Epithelial cell of prostate (primary cell): ENCODE data around the gene UNC5B.

Source experiments
- DNase-seq: peaks from one replicate; pipeline ENCODE4 v3.0.0-alpha.2; 2011; ENCODE audit warnings: low read depth, low spot score
- H3K27ac ChIP-seq: fragments of 450-650 bp; 2 replicates; pipeline ENCODE4 v1.5.1; 2017; ENCODE audit warnings: mild to moderate bottlenecking

Gene UNC5B

GRCh38 chr10:71277914-71278665, 65.7 kb downstream of the UNC5B start:
- no peak overlapping the region for H3K27ac ChIP-seq
- no peak for DNase-seq

GRCh38 chr10:71278691-71279588, 66.6 kb downstream of the UNC5B start:
- no peak overlapping the region for H3K27ac ChIP-seq
- DNase-seq = no peak

DNA sequence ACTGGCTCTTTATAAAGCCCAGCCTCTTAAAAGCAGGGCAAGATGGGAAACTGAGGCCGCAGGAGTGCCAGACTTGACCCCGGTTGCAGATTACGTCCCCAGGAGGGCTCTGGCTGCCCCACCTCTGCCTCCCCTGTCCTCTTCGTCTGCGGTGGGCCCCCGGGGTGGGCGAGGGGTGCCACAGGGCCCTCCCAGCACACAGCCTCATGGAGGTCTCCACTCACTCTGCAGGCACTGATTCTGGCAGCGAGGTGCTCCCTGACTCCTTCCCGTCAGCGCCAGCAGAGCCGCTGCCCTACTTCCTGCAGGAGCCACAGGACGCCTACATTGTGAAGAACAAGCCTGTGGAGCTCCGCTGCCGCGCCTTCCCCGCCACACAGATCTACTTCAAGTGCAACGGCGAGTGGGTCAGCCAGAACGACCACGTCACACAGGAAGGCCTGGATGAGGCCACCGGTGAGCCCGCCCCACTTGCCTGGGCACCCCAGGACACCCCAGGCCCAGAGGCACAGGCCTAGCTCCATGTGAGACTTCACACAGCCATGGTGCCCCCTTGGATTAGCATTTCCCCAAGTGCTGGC, 67.3 kb downstream of the UNC5B start:
- no peak for DNase-seq

GRCh38 chr10:71280216-71280615, 67.8 kb downstream of the UNC5B start:
- DNase-seq = no peak
- H3K27ac ChIP-seq = no peak overlapping the region

More for the DNA sequence above, 67.3 kb downstream of the UNC5B start:
- H3K27ac ChIP-seq = no peak overlapping the region

DNA sequence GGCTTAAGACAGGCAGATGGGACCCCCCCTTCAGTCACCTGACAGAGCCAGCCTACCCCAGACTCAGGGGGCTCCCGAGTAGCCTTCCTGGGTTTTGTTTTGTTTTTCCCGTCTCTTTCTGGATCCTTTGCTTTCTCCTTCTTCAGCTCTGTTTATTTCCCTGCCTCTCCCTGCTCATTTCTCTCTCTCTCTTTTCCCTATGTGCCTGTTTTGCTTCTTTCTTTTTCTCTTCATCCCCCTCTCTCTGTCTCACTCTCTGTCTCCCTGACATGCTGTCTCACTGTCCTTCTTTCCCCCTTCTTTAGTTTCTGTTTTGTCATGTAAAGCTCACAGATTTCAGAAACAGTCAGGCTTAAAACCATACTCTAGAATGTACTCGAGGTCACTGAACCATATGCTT, 68.5 kb downstream of the UNC5B start:
- no peak overlapping the region for H3K27ac ChIP-seq
- DNase-seq = no peak

DNA sequence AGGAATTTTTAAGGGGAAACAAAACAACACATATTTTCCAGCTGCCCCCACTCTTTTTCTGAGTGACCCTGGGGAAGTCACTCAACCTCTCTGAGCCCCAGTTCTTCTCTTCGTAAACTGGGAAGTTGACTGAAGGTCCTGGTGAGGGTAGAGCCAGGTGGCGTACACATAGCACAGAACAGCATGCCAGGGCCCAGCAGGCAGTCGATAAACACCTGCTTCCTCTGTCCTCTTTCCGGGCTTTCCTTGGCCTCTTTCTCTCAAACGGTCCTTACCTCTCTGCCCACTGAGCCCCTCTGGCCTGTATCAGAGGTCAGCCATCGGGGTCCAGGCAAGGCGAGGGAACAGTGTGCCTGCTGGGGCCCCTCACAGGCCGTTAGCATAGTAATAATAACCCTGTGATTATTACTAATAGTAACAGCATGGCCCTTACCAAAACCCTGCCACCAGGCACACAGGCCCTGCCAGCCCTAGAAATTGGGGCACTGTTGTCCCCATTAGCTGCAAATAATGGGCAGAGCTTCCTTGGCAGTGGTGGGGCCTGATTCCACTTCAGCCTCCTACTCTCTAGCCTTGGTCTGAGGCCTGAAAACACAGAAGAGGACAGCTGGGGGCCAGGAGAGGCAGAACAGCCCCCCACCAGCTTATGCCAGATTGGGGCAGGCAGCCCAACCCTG, 69.4 kb downstream of the UNC5B start:
- no peak for DNase-seq
- H3K27ac ChIP-seq = no peak overlapping the region

- DNase-seq = no peak
These were observed 69.9 kb downstream of the UNC5B start for GRCh38 chr10:71282323-71282680.

DNA sequence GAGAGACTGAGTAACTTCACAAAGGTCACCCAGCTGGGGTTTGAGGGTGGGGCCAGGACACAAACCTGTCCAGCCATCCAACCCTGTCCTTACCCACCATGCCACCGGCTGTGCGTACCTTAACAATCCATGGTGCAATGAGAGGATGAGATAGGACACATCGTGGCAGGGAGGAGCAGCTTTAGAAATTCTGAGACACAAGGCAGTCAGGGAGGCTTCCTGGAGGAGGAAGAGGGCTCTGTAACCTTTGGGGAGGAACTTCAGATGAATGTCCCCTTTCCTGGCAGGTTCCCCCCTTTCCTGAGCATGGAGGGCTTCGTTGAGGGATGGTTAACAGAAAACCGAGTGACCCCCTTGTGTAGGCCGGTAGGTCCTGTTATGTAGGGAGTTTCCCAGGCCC, 71.0 kb downstream of the UNC5B start:
- DNase-seq = no peak
- H3K27ac ChIP-seq = no peak overlapping the region

More at GRCh38 chr10:71282323-71282680, 69.9 kb downstream of the UNC5B start:
- H3K27ac ChIP-seq = no peak overlapping the region

DNA sequence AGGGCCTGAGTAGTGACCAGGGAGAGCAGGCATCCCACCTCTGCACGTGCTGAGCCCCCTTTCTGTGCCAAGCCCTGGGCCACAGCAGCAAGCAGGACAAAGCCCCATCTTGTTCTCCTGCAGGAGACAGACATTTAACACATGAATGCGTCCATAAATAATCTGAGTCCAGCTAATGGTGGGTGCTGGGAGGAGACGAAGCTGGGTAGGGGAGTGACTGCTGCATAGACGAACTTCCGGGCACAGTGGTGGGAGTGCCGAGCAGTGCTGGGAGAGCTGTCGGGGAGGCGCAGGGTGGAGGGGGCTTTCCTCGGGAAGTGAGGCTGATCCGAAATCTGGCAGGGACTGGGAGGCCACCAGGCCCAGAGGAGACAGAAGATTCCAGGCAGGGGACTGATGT, 71.5 kb downstream of the UNC5B start:
- no peak overlapping the region for H3K27ac ChIP-seq
- no peak for DNase-seq

- H3K27ac ChIP-seq = no peak overlapping the region
- DNase-seq = no peak
These were observed 72.3 kb downstream of the UNC5B start for GRCh38 chr10:71284544-71285179.

DNA sequence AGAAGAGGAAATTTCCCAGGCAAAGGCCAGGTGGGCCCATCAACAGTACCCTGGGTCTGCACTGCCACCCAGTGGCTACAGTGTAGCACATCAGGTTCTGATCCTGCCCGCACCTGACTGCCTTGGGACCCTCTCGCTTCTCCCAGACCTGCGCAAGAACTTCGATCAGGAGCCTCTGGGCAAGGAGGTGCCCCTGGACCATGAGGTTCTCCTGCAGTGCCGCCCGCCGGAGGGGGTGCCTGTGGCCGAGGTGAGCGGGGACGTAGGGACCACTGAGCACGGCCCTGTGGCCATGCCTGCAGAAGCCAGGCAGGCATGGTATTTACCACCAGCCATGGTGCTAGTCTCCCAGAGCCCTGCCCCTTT, 72.8 kb downstream of the UNC5B start:
- DNase-seq = no peak
- H3K27ac ChIP-seq = no peak overlapping the region

- H3K27ac ChIP-seq = no peak overlapping the region
- no peak for DNase-seq
These were observed 73.6 kb downstream of the UNC5B start for GRCh38 chr10:71285986-71286385.

DNA sequence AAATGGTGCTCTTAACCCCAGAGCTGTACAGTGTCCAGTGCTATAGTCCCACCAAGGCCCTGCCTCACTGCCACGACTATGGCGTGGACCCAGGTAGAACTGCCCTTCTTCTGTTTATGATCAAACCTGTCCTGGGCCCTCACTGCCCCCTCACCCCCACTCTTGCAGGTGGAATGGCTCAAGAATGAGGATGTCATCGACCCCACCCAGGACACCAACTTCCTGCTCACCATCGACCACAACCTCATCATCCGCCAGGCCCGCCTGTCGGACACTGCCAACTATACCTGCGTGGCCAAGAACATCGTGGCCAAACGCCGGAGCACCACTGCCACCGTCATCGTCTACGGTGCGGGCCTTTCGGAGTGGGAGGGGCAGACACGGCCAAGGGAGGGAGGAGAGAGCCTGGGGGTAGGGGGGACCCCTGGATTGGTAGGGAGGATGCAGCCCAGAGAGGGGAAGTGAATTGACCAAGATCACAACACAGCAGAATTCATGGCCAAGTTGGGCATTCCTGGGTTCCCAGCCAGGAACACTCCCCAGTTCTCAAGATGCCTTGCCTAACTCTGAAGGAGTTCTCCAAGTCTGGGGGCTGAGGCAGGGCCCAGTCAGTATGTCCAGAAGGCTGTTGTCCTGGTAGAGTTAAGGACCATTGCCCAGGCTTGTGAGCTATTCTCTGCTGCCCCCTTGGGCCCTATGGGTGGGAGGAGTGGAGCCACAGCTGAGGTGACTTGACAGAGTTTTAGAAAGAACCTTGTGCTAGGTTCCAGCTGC, 74.3 kb downstream of the UNC5B start:
- DNase-seq = no peak
- H3K27ac ChIP-seq = no peak overlapping the region

GRCh38 chr10:71287456-71287855, 75.1 kb downstream of the UNC5B start:
- no peak overlapping the region for H3K27ac ChIP-seq
- no peak for DNase-seq

- DNase-seq = no peak
- no peak overlapping the region for H3K27ac ChIP-seq
These were observed 76.1 kb downstream of the UNC5B start for GRCh38 chr10:71288461-71288860.

- DNase-seq = no peak
- no peak overlapping the region for H3K27ac ChIP-seq
These were observed 77.2 kb downstream of the UNC5B start for GRCh38 chr10:71289421-71290130.

DNA sequence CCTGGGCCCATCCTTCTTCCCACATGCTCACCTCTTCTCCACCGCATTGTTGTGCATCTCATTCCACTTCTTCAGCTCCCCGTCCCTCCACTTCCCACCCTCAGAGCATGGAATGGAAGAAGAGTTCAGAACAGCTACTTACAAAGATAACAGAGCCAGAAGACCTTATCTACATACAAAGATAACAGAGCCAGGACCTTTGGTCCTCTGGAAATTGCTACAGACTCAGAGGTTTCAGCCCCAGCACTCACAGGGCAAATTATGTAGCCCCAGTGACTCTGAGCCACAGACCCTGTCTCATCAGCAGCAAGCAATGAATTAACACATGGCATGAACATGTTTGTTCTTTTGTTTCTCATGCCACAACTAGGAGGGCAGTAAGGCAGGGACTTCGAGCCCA, 78.0 kb downstream of the UNC5B start:
- H3K27ac ChIP-seq = no peak overlapping the region
- no peak for DNase-seq

DNA sequence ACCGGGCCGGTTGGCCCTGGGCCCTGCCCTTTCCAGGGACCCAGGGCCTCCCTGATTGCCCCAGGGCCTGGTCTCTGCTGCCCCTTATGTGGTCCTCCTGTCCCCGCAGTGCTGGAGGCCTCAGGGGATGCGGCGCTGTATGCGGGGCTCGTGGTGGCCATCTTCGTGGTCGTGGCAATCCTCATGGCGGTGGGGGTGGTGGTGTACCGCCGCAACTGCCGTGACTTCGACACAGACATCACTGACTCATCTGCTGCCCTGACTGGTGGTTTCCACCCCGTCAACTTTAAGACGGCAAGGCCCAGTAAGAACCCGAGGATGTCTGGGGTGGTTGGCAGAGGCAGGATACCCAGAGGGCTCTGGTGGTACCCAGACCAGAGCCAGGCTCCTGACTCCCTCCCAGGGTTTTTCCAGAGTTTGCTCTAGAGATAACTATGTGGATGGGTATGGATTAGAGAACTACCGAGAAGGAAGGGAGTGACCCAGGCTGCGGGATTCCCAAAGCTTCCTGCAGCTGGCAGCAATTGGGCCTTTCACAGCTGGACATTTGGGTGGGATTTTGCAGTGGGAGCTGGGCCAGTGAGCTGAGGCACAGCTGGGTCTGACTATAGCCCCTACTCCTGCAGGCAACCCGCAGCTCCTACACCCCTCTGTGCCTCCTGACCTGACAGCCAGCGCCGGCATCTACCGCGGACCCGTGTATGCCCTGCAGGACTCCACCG, 78.6 kb downstream of the UNC5B start:
- DNase-seq = no peak

More for the DNA sequence above, 78.6 kb downstream of the UNC5B start:
- no peak overlapping the region for H3K27ac ChIP-seq
